Head of caudate nucleus (tissue), 42 donors: ENCODE results near the gene ADIPOR1.
"Not testable (repeated sequence)": the region's sequence is repeated elsewhere in the genome, so short reads cannot be mapped to it uniquely, and the experiment has no call there.

Source experiments
- DNase-seq, 42 donors: peaks; one replicate each; pipeline versions ENCODE4 v3.0.0 to v3.0.0-alpha.2; 2020 to 2021; ENCODE audit warnings: mixed read lengths in 7 of 42
- intact Hi-C: fragments of 100-400 bp; cut with DNase I; formaldehyde crosslinking; loops from one replicate; pipeline ENCODE4 v1.15.0; 2022

The ADIPOR1 gene

GRCh38 chr1:202957733-202958543 lies at the start of gene ADIPOR1:
Gene ADIPOR1, minus strand, starts transcription at chr1:202958312. Its CDS starts 7,242 bp downstream, at chr1:202951070.
- intact Hi-C loops, result no loop called here
- DNase-seq, result peak; percentile 83 to 98 (median 95)

- intact Hi-C loops, result no loop called here
- peak; percentile 93 to 99 (median 97) for DNase-seq
These were observed 49.1 kb upstream of the ADIPOR1 start, which contains the start of gene TMEM183A for GRCh38 chr1:203006948-203007871. Gene TMEM183A, plus strand, starts transcription at chr1:203007374. Its CDS starts 92 bp downstream, at chr1:203007466.

- DNase-seq, intact Hi-C loops: not testable (repeated sequence)
These were observed 47.5 kb upstream of the ADIPOR1 start for GRCh38 chr1:203005395-203006142.

- DNase-seq, result no peak
- intact Hi-C loops, result no loop called here
These were observed 44.8 kb upstream of the ADIPOR1 start for GRCh38 chr1:203002951-203003350.

- no peak for DNase-seq
- intact Hi-C loops, result no loop called here
These were observed 43.9 kb upstream of the ADIPOR1 start for GRCh38 chr1:203001986-203002385.

- DNase-seq, result no peak
- intact Hi-C loops, result no loop called here
These were observed 42.3 kb upstream of the ADIPOR1 start for GRCh38 chr1:203000217-203000944.

- intact Hi-C loops, result no loop called here
- DNase-seq, result peak in 37 of 42 donors; percentile 6 to 88 (median 60)
These were observed 41.0 kb upstream of the ADIPOR1 start for GRCh38 chr1:202998836-202999750.

- intact Hi-C loops, result no loop called here
These were observed 36.6 kb upstream of the ADIPOR1 start for GRCh38 chr1:202994756-202995155.

GRCh38 chr1:202991112-202991511 lies 33.0 kb upstream of the ADIPOR1 start:
- DNase-seq, result no peak
- intact Hi-C loops, result no loop called here

More at GRCh38 chr1:202994756-202995155, 36.6 kb upstream of the ADIPOR1 start:
- DNase-seq, result no peak

GRCh38 chr1:202989879-202990278 lies 31.8 kb upstream of the ADIPOR1 start:
- intact Hi-C loops, result no loop called here
- DNase-seq, result no peak

- intact Hi-C loops, result no loop called here
- DNase-seq, result no peak
These were observed 29.9 kb upstream of the ADIPOR1 start for GRCh38 chr1:202987922-202988583.

- intact Hi-C loops, result no loop called here
These were observed 29.1 kb upstream of the ADIPOR1 start for GRCh38 chr1:202987255-202987654.

GRCh38 chr1:202986120-202986519 lies 28.0 kb upstream of the ADIPOR1 start:
- DNase-seq, intact Hi-C loops: not testable (repeated sequence)

More at GRCh38 chr1:202987255-202987654, 29.1 kb upstream of the ADIPOR1 start:
- no peak for DNase-seq

GRCh38 chr1:202982715-202983430 lies 24.8 kb upstream of the ADIPOR1 start:
- intact Hi-C loops, result no loop called here
- DNase-seq, result no peak

GRCh38 chr1:202981939-202982338 lies 23.8 kb upstream of the ADIPOR1 start:
- DNase-seq, result no peak
- intact Hi-C loops, result no loop called here

- intact Hi-C loops, result no loop called here
- no peak for DNase-seq
These were observed 21.3 kb upstream of the ADIPOR1 start for GRCh38 chr1:202979459-202979858.
